ENCODE measurements around the gene CGREF1.

GRCh38 chr2:27095427-27095744 is 23.5 kb downstream of the CGREF1 start:
- TF ChIP-seq EGR1 (IDR thresholded peaks at IDR 0.05; ENCODE audit: low read depth in 2 of 2) = no peak
- TF ChIP-seq YY1 (IDR thresholded peaks at IDR 0.05) = no peak
- TF ChIP-seq CTCF (IDR thresholded peaks at IDR 0.05; ENCODE audit: low read depth, low read length, missing input control) = no peak
- no peak for TF ChIP-seq RAD21 (IDR thresholded peaks at IDR 0.05)
- TF ChIP-seq ZBTB33 (IDR thresholded peaks at IDR 0.05) = no peak
- no peak for TF ChIP-seq HNF4A (conservative IDR thresholded peaks at IDR 0.05)
- TF ChIP-seq RXRA (IDR thresholded peaks at IDR 0.05) = no peak
- no peak for TF ChIP-seq SP1 (IDR thresholded peaks at IDR 0.05)
- no peak for TF ChIP-seq MAX (IDR thresholded peaks at IDR 0.05)
- no peak for TF ChIP-seq ATF3 (IDR thresholded peaks at IDR 0.05)
- no peak for TF ChIP-seq REST (IDR thresholded peaks at IDR 0.05)
- no peak for TF ChIP-seq NR2F2 (IDR thresholded peaks at IDR 0.05)
